ENCODE measurements around the gene NOP14. TPM values are rescaled to one million over a fixed set of nuclear protein-coding genes. Genes with fewer than 3 reads are reported as not detected.

The NOP14 gene
- polyA plus RNA-seq (2012; ENCODE audit: low read depth, missing spikeins), result 41.1 TPM

GRCh38 chr4:2963175-2963965 lies at the start of gene NOP14, which contains the start of gene GRK4:
Gene NOP14 (minus strand): TSS chr4:2963406. CDS start chr4:2963319, 87 bp downstream.
Gene GRK4 (plus strand): TSS chr4:2963571. CDS start chr4:2964071, 500 bp downstream.
- FAIRE-seq (peak; percentile 99), DNase-seq (ENCODE audit: insufficient read length, low spot score) (peak; percentile 98)
- TF ChIP-seq SPI1 (IDR thresholded peaks at IDR 0.05; ENCODE audit: low read depth, low read length), result 0 out of 2 replicates have a peak, but pooled peaks have one; percentile 3
- peak; percentile 43; the same call in 1 of the 2 replicates for TF ChIP-seq POU2F2 (IDR thresholded peaks at IDR 0.05; ENCODE audit: low read depth, low read length)
- no peak for TF ChIP-seq PAX5 (IDR thresholded peaks at IDR 0.05; ENCODE audit: insufficient read depth, low read length, severe bottlenecking)
- peak; percentile 82 for TF ChIP-seq POLR2A (IDR thresholded peaks at IDR 0.05; ENCODE audit: low read depth, low read length)
- peak; percentile 81 for TF ChIP-seq POLR2AphosphoS5 (IDR thresholded peaks at IDR 0.05; ENCODE audit: low read depth, low read length)
- TF ChIP-seq TAF1 (IDR thresholded peaks at IDR 0.05; ENCODE audit: low read depth, low read length), result peak; percentile 80

DNA sequence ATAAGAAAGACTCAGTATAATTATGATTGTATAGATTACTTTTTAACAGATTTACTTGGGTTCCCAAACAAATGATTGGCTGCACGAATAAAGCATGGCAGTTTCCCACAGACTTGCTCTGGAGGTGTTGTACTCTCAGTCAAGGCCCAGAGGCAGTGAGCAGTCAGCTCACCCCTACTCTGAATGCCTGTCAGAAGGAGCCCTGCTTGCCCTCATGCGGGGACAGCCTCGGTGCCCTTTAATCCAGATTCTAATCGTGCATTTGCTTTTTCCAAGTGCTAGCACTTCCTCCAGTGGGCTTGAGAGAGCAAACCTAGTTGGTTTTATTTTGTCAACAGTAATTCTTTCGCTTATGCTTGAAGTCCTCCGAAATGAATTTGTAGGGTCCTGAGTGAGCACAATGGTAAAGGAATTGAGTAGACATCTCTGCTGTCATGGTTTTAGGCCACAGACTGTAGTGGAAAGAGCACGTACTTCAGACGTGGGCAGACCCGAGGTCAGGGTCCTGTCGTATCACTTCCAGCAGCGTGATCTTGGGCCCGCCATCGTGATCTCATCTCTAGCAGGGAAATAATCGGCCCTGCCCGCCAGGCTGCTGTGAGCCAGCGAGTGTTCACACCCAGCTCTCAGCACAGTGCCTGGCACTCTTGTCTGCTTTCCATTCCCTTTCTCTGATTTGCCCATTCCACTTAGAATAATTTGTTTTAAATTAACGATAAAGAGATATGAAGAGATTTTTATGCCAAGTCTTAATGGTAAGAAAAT lies 48.4 kb upstream of the NOP14 start:
- DNase-seq (ENCODE audit: insufficient read length, low spot score) (no peak), FAIRE-seq (no peak)
- no peak for TF ChIP-seq POLR2A (IDR thresholded peaks at IDR 0.05; ENCODE audit: low read depth, low read length)
- no peak for TF ChIP-seq SPI1 (IDR thresholded peaks at IDR 0.05; ENCODE audit: low read depth, low read length)
- TF ChIP-seq POLR2AphosphoS5 (IDR thresholded peaks at IDR 0.05; ENCODE audit: low read depth, low read length), result no peak
- no peak for TF ChIP-seq TAF1 (IDR thresholded peaks at IDR 0.05; ENCODE audit: low read depth, low read length)
- TF ChIP-seq PAX5 (IDR thresholded peaks at IDR 0.05; ENCODE audit: insufficient read depth, low read length, severe bottlenecking), result no peak

DNA sequence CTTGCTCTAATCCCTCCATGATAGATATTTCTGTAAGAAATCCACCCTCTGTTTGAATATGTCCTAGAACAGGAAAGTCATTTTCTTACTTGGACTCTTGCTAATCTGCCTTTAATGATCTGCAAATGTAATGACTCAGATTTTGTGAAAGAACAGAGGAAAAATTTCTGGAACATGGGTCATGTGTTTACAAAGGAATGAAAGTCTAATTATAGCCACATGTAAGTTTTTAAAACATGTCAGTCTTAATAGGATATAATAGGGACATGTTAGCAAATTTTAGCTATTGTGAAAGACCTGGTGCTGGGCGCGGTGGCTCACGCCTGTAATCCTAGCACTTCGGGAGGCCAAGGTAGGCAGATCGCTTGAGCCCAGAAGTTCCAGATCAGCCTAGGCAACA lies 47.8 kb upstream of the NOP14 start:
- DNase-seq (ENCODE audit: insufficient read length, low spot score), result no peak
- TF ChIP-seq TAF1 (IDR thresholded peaks at IDR 0.05; ENCODE audit: low read depth, low read length) (no peak), POLR2AphosphoS5 (IDR thresholded peaks at IDR 0.05; ENCODE audit: low read depth, low read length) (no peak), POLR2A (IDR thresholded peaks at IDR 0.05; ENCODE audit: low read depth, low read length) (no peak), SPI1 (IDR thresholded peaks at IDR 0.05; ENCODE audit: low read depth, low read length) (no peak), POU2F2 (IDR thresholded peaks at IDR 0.05; ENCODE audit: low read depth, low read length) (no peak), PAX5 (IDR thresholded peaks at IDR 0.05; ENCODE audit: insufficient read depth, low read length, severe bottlenecking) (no peak)
- no peak for FAIRE-seq

DNA sequence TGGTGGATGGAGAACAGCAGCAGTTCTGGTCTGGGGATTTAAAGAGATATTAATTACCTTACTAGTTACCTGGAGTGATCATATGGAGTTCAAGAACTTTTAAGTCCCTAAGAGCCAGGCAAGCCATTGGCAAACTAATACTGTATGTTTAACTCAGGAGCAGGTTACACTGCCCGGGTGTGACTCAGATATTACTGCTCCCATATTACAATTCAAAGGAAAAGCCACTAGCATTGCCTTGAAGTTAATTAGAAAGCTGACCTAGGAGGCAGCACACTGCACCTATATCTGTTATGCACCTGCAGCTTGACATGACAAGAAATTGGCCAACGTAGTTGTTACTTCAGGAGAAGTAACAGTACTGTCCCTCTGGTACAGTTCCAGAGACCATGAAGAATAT lies 47.4 kb upstream of the NOP14 start:
- no peak for FAIRE-seq
- no peak for DNase-seq (ENCODE audit: insufficient read length, low spot score)
- TF ChIP-seq SPI1 (IDR thresholded peaks at IDR 0.05; ENCODE audit: low read depth, low read length) (no peak), PAX5 (IDR thresholded peaks at IDR 0.05; ENCODE audit: insufficient read depth, low read length, severe bottlenecking) (no peak), POU2F2 (IDR thresholded peaks at IDR 0.05; ENCODE audit: low read depth, low read length) (no peak), TAF1 (IDR thresholded peaks at IDR 0.05; ENCODE audit: low read depth, low read length) (no peak), POLR2A (IDR thresholded peaks at IDR 0.05; ENCODE audit: low read depth, low read length) (no peak), POLR2AphosphoS5 (IDR thresholded peaks at IDR 0.05; ENCODE audit: low read depth, low read length) (no peak)

GRCh38 chr4:3009422-3009821 lies 46.2 kb upstream of the NOP14 start:
- no peak for TF ChIP-seq POU2F2 (IDR thresholded peaks at IDR 0.05; ENCODE audit: low read depth, low read length)
- FAIRE-seq (no peak), DNase-seq (ENCODE audit: insufficient read length, low spot score) (no peak)

GRCh38 chr4:3007724-3008123 lies 44.5 kb upstream of the NOP14 start:
- FAIRE-seq, result no peak

GRCh38 chr4:2996415-2996814 lies 33.2 kb upstream of the NOP14 start:
- TF ChIP-seq POLR2AphosphoS5 (IDR thresholded peaks at IDR 0.05; ENCODE audit: low read depth, low read length) (no peak), PAX5 (IDR thresholded peaks at IDR 0.05; ENCODE audit: insufficient read depth, low read length, severe bottlenecking) (no peak), POU2F2 (IDR thresholded peaks at IDR 0.05; ENCODE audit: low read depth, low read length) (no peak), TAF1 (IDR thresholded peaks at IDR 0.05; ENCODE audit: low read depth, low read length) (no peak), POLR2A (IDR thresholded peaks at IDR 0.05; ENCODE audit: low read depth, low read length) (no peak), SPI1 (IDR thresholded peaks at IDR 0.05; ENCODE audit: low read depth, low read length) (no peak)
- DNase-seq (ENCODE audit: insufficient read length, low spot score) (no peak), FAIRE-seq (no peak)

More at GRCh38 chr4:3007724-3008123, 44.5 kb upstream of the NOP14 start:
- no peak for DNase-seq (ENCODE audit: insufficient read length, low spot score)
- TF ChIP-seq PAX5 (IDR thresholded peaks at IDR 0.05; ENCODE audit: insufficient read depth, low read length, severe bottlenecking), result no peak
- no peak for TF ChIP-seq TAF1 (IDR thresholded peaks at IDR 0.05; ENCODE audit: low read depth, low read length)
- TF ChIP-seq POLR2A (IDR thresholded peaks at IDR 0.05; ENCODE audit: low read depth, low read length), result no peak
- no peak for TF ChIP-seq SPI1 (IDR thresholded peaks at IDR 0.05; ENCODE audit: low read depth, low read length)
- TF ChIP-seq POU2F2 (IDR thresholded peaks at IDR 0.05; ENCODE audit: low read depth, low read length), result no peak
- TF ChIP-seq POLR2AphosphoS5 (IDR thresholded peaks at IDR 0.05; ENCODE audit: low read depth, low read length), result no peak

GRCh38 chr4:2995546-2996265 lies 32.5 kb upstream of the NOP14 start:
- no peak for DNase-seq (ENCODE audit: insufficient read length, low spot score)
- no peak for FAIRE-seq
- TF ChIP-seq POU2F2 (IDR thresholded peaks at IDR 0.05; ENCODE audit: low read depth, low read length) (no peak), POLR2A (IDR thresholded peaks at IDR 0.05; ENCODE audit: low read depth, low read length) (no peak), PAX5 (IDR thresholded peaks at IDR 0.05; ENCODE audit: insufficient read depth, low read length, severe bottlenecking) (no peak), POLR2AphosphoS5 (IDR thresholded peaks at IDR 0.05; ENCODE audit: low read depth, low read length) (no peak), SPI1 (IDR thresholded peaks at IDR 0.05; ENCODE audit: low read depth, low read length) (no peak), TAF1 (IDR thresholded peaks at IDR 0.05; ENCODE audit: low read depth, low read length) (no peak)

- TF ChIP-seq POLR2AphosphoS5 (IDR thresholded peaks at IDR 0.05; ENCODE audit: low read depth, low read length) (no peak), TAF1 (IDR thresholded peaks at IDR 0.05; ENCODE audit: low read depth, low read length) (no peak), SPI1 (IDR thresholded peaks at IDR 0.05; ENCODE audit: low read depth, low read length) (no peak), POU2F2 (IDR thresholded peaks at IDR 0.05; ENCODE audit: low read depth, low read length) (no peak), POLR2A (IDR thresholded peaks at IDR 0.05; ENCODE audit: low read depth, low read length) (no peak), PAX5 (IDR thresholded peaks at IDR 0.05; ENCODE audit: insufficient read depth, low read length, severe bottlenecking) (no peak)
- FAIRE-seq (no peak), DNase-seq (ENCODE audit: insufficient read length, low spot score) (no peak)
Observed at GRCh38 chr4:2994917-2995316, 31.7 kb upstream of the NOP14 start.

Measured in GM12891 (cell line).